Tibial nerve (tissue), 3 donors: ENCODE measurements around the gene ING3.

Experiments used
- EP300 ChIP-seq, 2 donors: sonication (generic); formaldehyde crosslinking; IDR thresholded peaks; one replicate each; pipeline ENCODE4 v1.6.1; 2017; ENCODE audit warnings: antibody characterized with exemption in 2 of 2, mild to moderate bottlenecking in 1 of 2
- POLR2A ChIP-seq, 2 donors: fragments of 450-650 bp; IDR thresholded peaks; one replicate each; pipeline ENCODE4 v1.6.1; 2017; ENCODE audit warnings: antibody characterized with exemption in 2 of 2, mild to moderate bottlenecking in 2 of 2, moderate library complexity in 2 of 2

GRCh38 chr7:121003986-121004685 lies 53.6 kb downstream of the ING3 start:
- TF ChIP-seq POLR2A (IDR thresholded peaks at IDR 0.05) (no peak), EP300 (IDR thresholded peaks at IDR 0.05) (peak in 1 of 2 donors; percentile 11)
